ENCODE results near the gene RNF2.

DNA sequence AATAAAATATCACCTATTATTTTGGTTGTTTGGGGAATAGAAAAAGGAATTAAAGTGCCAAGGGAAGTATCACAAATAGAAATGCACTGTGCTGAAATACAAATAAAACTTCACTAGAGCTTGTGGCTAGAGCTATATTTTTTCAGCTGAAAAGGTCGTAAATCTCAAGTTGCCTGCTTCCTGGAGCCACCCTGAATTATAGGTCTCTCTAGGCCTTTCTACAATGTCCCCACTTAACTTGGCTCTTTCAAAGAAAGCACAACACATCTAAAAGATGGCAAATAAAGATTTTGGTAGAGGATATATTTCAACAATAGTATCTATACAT is 5.0 kb upstream of the RNF2 start:
- TF ChIP-seq, protein P1, sequence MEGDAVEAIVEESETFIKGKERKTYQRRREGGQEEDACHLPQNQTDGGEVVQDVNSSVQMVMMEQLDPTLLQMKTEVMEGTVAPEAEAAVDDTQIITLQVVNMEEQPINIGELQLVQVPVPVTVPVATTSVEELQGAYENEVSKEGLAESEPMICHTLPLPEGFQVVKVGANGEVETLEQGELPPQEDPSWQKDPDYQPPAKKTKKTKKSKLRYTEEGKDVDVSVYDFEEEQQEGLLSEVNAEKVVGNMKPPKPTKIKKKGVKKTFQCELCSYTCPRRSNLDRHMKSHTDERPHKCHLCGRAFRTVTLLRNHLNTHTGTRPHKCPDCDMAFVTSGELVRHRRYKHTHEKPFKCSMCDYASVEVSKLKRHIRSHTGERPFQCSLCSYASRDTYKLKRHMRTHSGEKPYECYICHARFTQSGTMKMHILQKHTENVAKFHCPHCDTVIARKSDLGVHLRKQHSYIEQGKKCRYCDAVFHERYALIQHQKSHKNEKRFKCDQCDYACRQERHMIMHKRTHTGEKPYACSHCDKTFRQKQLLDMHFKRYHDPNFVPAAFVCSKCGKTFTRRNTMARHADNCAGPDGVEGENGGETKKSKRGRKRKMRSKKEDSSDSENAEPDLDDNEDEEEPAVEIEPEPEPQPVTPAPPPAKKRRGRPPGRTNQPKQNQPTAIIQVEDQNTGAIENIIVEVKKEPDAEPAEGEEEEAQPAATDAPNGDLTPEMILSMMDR (IDR thresholded peaks at IDR 0.05; ENCODE audit: poor library complexity, severe bottlenecking): no peak
- TF ChIP-seq POLR2AphosphoS5 (IDR thresholded peaks at IDR 0.05) (no peak), EP300 (conservative IDR thresholded peaks at IDR 0.05; ENCODE audit: poor library complexity, severe bottlenecking) (no peak), MXI1 (conservative IDR thresholded peaks at IDR 0.05; ENCODE audit: poor library complexity, severe bottlenecking) (no peak), TAF1 (IDR thresholded peaks at IDR 0.05; ENCODE audit: low read depth) (no peak), RAD21 (conservative IDR thresholded peaks at IDR 0.05) (no peak)
